Duodenal mucosa (tissue), 2 donors: ENCODE data around the gene IRF4.

ENCODE experiments used
- H3K27ac ChIP-seq: one replicate; pipeline ENCODE4 v1.7.0; 2013; ENCODE audit warnings: low read depth, low read length
- H3K27me3 ChIP-seq, 2 donors: one replicate each; pipeline ENCODE4 v1.7.0; 2013; ENCODE audit warnings: low read length in 2 of 2, control low read depth in 1 of 2; ENCODE audit not compliant: insufficient read depth in 2 of 2, control insufficient read depth in 1 of 2
- H3K36me3 ChIP-seq, 2 donors: one replicate each; pipeline ENCODE4 v1.7.0; 2013; ENCODE audit warnings: low read length in 2 of 2, control low read depth in 1 of 2; ENCODE audit not compliant: insufficient read depth in 2 of 2, control insufficient read depth in 1 of 2
- H3K4me1 ChIP-seq, 2 donors: one replicate each; pipeline ENCODE4 v1.7.0; 2013; ENCODE audit warnings: low read length in 2 of 2, control low read depth in 1 of 2; ENCODE audit not compliant: insufficient read depth in 2 of 2, control insufficient read depth in 1 of 2
- H3K4me3 ChIP-seq, 2 donors: one replicate each; pipeline ENCODE4 v1.7.0; 2013; ENCODE audit warnings: low read length in 2 of 2, low read depth in 1 of 2
- H3K9ac ChIP-seq, 2 donors: one replicate each; pipeline ENCODE4 v1.7.0; 2013; ENCODE audit warnings: low read length in 2 of 2, low read depth in 1 of 2
- H3K9me3 ChIP-seq, 2 donors: one replicate each; pipeline ENCODE4 v1.7.0; 2013; ENCODE audit warnings: low read length in 2 of 2, control low read depth in 1 of 2; ENCODE audit not compliant: control insufficient read depth in 1 of 2

IRF4 gene

GRCh38 chr6:398065-398464, 6.5 kb downstream of the IRF4 start:
- Histone ChIP-seq H3K27ac (no peak overlapping the region), H3K4me3 (no peak overlapping the region), H3K4me1 (peaks cover 0 to 4% of the 10 kb centered on the region in 2 donors), H3K36me3 (no peaks in the 10 kb centered on the region), H3K9me3 (no peaks in the 10 kb centered on the region), H3K9ac (no peak overlapping the region), H3K27me3 (peaks cover 7 to 23% of the 10 kb centered on the region in 2 donors)

DNA sequence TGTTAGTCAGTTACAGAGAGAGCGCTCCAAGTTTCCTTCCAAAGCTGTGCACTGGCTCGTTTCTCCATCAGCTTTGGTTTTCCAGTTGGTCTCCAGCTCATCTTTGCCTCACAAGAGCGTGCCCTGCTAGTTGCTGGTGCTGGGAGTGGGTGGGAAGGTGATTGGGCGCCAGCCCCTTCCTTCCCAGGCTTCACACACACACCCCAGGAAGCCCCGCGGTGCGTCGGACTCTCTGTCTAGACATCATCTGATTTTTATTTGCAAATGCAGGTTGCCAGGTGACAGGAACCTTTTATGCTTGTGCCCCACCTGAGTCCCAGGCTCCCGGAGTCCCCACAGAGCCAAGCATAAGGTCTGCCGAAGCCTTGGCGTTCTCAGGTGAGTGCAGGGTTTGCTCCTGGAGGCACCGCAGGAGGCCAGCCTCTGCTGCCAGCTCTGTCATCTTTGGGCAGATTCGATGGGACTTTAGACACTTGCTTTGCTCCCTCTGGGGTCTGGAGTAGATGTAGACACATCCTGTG, 7.1 kb downstream of the IRF4 start:
- Histone ChIP-seq H3K9me3 (no peaks in the 10 kb centered on the region), H3K36me3 (no peaks in the 10 kb centered on the region), H3K27me3 (peaks cover 5 to 22% of the 10 kb centered on the region in 2 donors), H3K27ac (no peak overlapping the region), H3K9ac (no peak overlapping the region), H3K4me3 (no peak overlapping the region), H3K4me1 (peaks cover 0 to 4% of the 10 kb centered on the region in 2 donors)

- Histone ChIP-seq H3K36me3 (peaks cover 0 to under 1% of the 10 kb centered on the region in 2 donors), H3K4me1 (peaks cover 3 to 4% of the 10 kb centered on the region in 2 donors), H3K4me3 (no peak overlapping the region), H3K9me3 (no peaks in the 10 kb centered on the region), H3K9ac (no peak overlapping the region), H3K27ac (no peak overlapping the region), H3K27me3 (peaks cover 0 to 14% of the 10 kb centered on the region in 2 donors)
These were observed 8.4 kb downstream of the IRF4 start for GRCh38 chr6:399785-400534.

GRCh38 chr6:400815-401214, 9.3 kb downstream of the IRF4 start:
- no peaks in the 10 kb centered on the region for H3K9me3 ChIP-seq
- H3K27me3 ChIP-seq, result peaks cover 0 to 9% of the 10 kb centered on the region in 2 donors
- H3K27ac ChIP-seq, result no peak overlapping the region
- no peak overlapping the region for H3K4me3 ChIP-seq
- no peak overlapping the region for H3K9ac ChIP-seq
- H3K36me3 ChIP-seq, result peaks cover 0 to 3% of the 10 kb centered on the region in 2 donors
- H3K4me1 ChIP-seq, result peaks cover 2 to 3% of the 10 kb centered on the region in 2 donors

GRCh38 chr6:401239-401993, 9.9 kb downstream of the IRF4 start:
- Histone ChIP-seq H3K9ac (no peak overlapping the region), H3K4me1 (peaks cover 0 to 3% of the 10 kb centered on the region in 2 donors), H3K27ac (no peak overlapping the region), H3K9me3 (no peaks in the 10 kb centered on the region), H3K4me3 (no peak overlapping the region), H3K36me3 (peaks cover 0 to 3% of the 10 kb centered on the region in 2 donors), H3K27me3 (peaks cover 0 to 9% of the 10 kb centered on the region in 2 donors)

GRCh38 chr6:401994-402640, 10.6 kb downstream of the IRF4 start:
- H3K4me1 ChIP-seq, result peaks cover 0 to 3% of the 10 kb centered on the region in 2 donors
- H3K4me3 ChIP-seq, result no peak overlapping the region
- no peaks in the 10 kb centered on the region for H3K9me3 ChIP-seq
- peaks cover 0 to 9% of the 10 kb centered on the region in 2 donors for H3K27me3 ChIP-seq
- peaks cover 0 to 3% of the 10 kb centered on the region in 2 donors for H3K36me3 ChIP-seq
- H3K27ac ChIP-seq, result no peak overlapping the region
- H3K9ac ChIP-seq, result no peak overlapping the region

DNA sequence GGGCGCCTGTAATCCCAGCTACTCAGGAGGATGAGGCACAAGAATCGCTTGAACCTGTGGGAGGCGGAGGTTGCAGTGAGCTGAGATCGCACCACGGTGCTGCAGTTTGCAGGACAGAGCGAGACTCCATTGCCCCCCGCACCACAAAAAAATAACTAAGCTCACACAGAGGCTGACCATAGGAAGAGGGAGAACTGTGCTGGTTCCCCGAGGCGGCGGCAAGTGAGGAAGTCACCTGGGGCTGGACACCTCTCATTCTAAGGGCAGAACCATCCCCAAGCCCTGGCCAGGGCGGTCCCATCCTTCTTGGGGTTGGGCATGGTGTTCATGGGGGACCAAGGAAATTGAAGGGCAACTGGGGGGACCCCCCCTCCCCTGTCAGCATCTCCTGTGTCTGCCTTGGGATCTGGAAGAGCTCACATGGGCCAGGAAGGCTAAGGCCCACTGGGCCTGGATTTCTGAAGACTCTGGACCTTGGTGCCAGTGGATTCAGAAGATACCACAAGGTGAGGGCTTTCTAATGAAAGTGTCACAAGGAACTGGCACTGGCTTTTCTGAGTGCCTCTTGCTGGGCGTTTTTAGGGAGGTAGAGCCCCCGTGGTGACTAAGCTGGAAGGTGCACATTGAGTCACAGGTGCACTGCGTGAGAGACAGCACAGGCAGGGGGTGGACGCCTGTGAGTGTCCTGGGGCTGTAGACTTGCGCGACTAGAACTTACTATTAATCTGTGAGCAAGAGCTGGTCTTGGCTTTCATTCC, 11.5 kb downstream of the IRF4 start:
- no peak overlapping the region for H3K27ac ChIP-seq
- H3K27me3 ChIP-seq, result peaks cover 0 to 9% of the 10 kb centered on the region in 2 donors
- no peak overlapping the region for H3K9ac ChIP-seq
- peaks cover 0 to 3% of the 10 kb centered on the region in 2 donors for H3K36me3 ChIP-seq
- no peak overlapping the region for H3K4me3 ChIP-seq
- H3K4me1 ChIP-seq, result peaks cover 0 to 3% of the 10 kb centered on the region in 2 donors
- no peaks in the 10 kb centered on the region for H3K9me3 ChIP-seq

DNA sequence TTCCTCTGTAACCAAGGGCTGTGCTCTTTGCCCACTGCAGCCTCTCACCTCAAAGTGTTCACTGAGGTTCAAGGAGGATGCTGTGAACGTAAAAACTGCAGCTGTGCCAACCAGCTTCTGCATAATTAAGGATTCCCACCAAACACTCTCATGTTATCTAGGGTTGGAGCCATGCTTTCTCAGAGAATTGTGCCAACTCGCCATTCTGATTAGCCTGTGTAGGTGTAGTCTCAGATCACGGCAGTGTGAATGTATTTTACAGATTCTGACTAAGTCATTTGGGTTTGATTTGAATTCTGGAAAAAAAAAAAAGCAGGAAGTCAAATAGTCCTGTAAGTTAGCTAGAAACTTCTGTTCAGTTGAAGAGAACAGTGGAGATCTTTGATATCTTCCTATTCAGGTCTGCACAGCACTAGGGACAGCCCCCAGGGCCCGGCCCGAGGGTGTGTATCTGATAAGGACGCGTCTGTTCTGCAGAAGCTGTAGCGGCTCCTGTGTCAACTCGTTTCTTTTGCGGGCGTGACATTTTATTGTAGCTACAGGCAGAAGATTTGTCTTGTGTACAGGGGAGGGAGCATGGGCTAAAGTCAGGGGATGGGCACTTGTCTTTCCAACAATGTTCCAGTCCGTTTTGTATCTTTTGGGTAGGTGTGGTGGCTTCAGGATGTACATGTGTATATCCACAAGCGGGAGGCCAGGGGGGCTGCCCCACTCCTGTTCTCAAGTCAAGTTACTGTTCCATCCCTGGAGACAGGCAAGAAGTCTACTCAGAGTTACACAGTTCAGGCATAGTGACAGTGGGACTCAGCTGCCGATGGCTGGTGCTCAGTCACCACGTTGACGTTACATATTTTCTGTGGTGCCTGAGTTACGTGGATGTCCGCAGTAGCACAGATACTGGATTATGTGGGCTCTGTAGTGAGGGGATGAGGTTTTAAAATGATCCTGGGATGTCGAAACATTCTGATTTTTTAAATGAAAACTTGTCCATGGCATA, 12.4 kb downstream of the IRF4 start:
- Histone ChIP-seq H3K27ac (no peak overlapping the region), H3K36me3 (peaks cover 0 to 3% of the 10 kb centered on the region in 2 donors), H3K9ac (no peak overlapping the region), H3K4me1 (peaks cover 0 to 3% of the 10 kb centered on the region in 2 donors), H3K9me3 (no peaks in the 10 kb centered on the region), H3K4me3 (no peak overlapping the region), H3K27me3 (peaks cover 0 to 3% of the 10 kb centered on the region in 2 donors)
